Measurements from ENCODE around the gene NEK11. TPM values are rescaled to one million over a fixed set of nuclear protein-coding genes. Genes with fewer than 3 reads are reported as not detected.

The NEK11 gene
- total and polyA plus RNA-seq, 9 of the 15 experiments (the other 6 are each of a cell fraction or from before 2014, with no cell fraction given) = 0.28 to 1.5 (median 0.87) TPM

DNA sequence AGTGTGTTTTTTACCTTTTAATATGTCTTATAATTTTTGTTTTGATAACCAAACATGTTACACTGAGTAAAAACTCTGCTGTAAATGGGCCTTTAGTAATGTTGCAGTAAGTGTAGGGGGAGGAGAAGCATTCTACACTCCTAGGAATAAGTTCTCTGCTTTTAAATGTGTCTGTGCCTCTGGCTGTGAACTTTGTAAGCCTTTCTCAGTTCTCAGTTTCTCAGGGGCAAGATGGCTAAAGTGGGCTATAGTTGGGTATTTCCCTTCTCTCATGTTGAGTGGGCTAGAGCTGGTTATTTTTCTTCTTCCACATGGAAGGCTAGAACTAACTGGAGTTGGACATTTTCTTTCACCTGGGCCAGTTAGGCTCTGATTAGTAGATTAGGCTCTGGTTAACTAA, 279.6 kb downstream of the NEK11 start:
- Histone ChIP-seq H3K79me2 (ENCODE audit: control insufficient read depth, insufficient read depth, low read length) (no peaks in the 10 kb centered on the region), H3K4me1 (replicated peaks in 1 of 2; ENCODE audit: control insufficient read depth in 2 of 2, insufficient read depth in 2 of 2, low read length in 2 of 2) (no peaks in the 10 kb centered on the region), H3K27ac (ENCODE audit: extremely low read depth, low read depth, low read length) (no peak overlapping the region), H3K27me3 (ENCODE audit: control insufficient read depth in 2 of 2, insufficient read depth in 2 of 2, low read length in 2 of 2) (no peaks in the 10 kb centered on the region; a peak in 1 of 5 replicates), H3K9me3 (replicated peaks; ENCODE audit: control insufficient read depth, insufficient read depth, low read depth, low read length) (no peaks in the 10 kb centered on the region), H3K9ac (ENCODE audit: insufficient read depth in 1 of 2, low read depth in 2 of 2, low read length in 2 of 2) (no peak overlapping the region), H3K4me2 (ENCODE audit: insufficient read depth, low read length) (no peak overlapping the region), H3K4me3 (no peak overlapping the region), H3K36me3 (ENCODE audit: control insufficient read depth, insufficient read depth, low read length) (no peaks in the 10 kb centered on the region), H4K20me1 (replicated peaks; ENCODE audit: control insufficient read depth, insufficient read depth, low read length) (no peaks in the 10 kb centered on the region), H2AFZ (ENCODE audit: low read depth, low read length) (no peak overlapping the region), H3K9me1 (ENCODE audit: control insufficient read depth, insufficient read depth, low read length) (no peaks in the 10 kb centered on the region)
- BruUV-seq (replicated peaks) = no TSS peak
- in situ Hi-C loops (cut with MboI) (no loop called here), intact Hi-C loops (cut with micrococcal nuclease) (no loop called here)
- ATAC-seq (no peak), FAIRE-seq (no peak), DNase-seq (ENCODE audit: extremely low read depth in 1 of 4, low spot score in 3 of 4) (no peak)
- ChIA-PET POLR2A (no interaction called here), CTCF (ENCODE audit: low intra/inter-chr PET ratio) (no interaction called here)
- no peak for TF ChIP-seq HDAC1 (IDR thresholded peaks at IDR 0.05)
- no peak for TF ChIP-seq ZNF274 (IDR thresholded peaks at IDR 0.05; ENCODE audit: borderline replicate concordance, low read depth, low read length)
- no peak for TF ChIP-seq HMG20B (CRISPR knock-in tag; IDR thresholded peaks at IDR 0.05)
- no peak for TF ChIP-seq NFE2L1 (tag; IDR thresholded peaks at IDR 0.05; ENCODE audit: borderline replicate concordance, low read depth)
- TF ChIP-seq NR3C1 (CRISPR knock-in tag; IDR thresholded peaks at IDR 0.05) = no peak
- no peak for TF ChIP-seq CHCHD3 (CRISPR knock-in tag; IDR thresholded peaks at IDR 0.05)
- TF ChIP-seq, protein P1, sequence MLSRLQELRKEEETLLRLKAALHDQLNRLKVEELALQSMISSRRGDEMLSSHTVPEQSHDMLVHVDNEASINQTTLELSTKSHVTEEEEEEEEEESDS (CRISPR knock-in tag; IDR thresholded peaks at IDR 0.05) = no peak
- no peak for TF ChIP-seq HDAC2 (IDR thresholded peaks at IDR 0.05)
- no peak for TF ChIP-seq MCM3 (IDR thresholded peaks at IDR 0.05)
- TF ChIP-seq ZNF57 (CRISPR knock-in tag; IDR thresholded peaks at IDR 0.05) = no peak
- TF ChIP-seq, protein P2, sequence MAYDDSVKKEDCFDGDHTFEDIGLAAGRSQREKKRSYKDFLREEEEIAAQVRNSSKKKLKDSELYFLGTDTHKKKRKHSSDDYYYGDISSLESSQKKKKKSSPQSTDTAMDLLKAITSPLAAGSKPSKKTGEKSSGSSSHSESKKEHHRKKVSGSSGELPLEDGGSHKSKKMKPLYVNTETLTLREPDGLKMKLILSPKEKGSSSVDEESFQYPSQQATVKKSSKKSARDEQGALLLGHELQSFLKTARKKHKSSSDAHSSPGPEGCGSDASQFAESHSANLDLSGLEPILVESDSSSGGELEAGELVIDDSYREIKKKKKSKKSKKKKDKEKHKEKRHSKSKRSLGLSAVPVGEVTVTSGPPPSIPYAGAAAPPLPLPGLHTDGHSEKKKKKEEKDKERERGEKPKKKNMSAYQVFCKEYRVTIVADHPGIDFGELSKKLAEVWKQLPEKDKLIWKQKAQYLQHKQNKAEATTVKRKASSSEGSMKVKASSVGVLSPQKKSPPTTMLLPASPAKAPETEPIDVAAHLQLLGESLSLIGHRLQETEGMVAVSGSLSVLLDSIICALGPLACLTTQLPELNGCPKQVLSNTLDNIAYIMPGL (CRISPR knock-in tag; IDR thresholded peaks at IDR 0.05) = no peak
- no peak for TF ChIP-seq TFAM (CRISPR knock-in tag; conservative IDR thresholded peaks at IDR 0.05)
- no peak for TF ChIP-seq MCM7 (IDR thresholded peaks at IDR 0.05)
- TF ChIP-seq HSF4 (CRISPR knock-in tag; IDR thresholded peaks at IDR 0.05; ENCODE audit: borderline replicate concordance) = no peak
- no peak for TF ChIP-seq SMARCB1 (IDR thresholded peaks at IDR 0.05; ENCODE audit: insufficient read length, low read depth)
- TF ChIP-seq, protein P3, sequence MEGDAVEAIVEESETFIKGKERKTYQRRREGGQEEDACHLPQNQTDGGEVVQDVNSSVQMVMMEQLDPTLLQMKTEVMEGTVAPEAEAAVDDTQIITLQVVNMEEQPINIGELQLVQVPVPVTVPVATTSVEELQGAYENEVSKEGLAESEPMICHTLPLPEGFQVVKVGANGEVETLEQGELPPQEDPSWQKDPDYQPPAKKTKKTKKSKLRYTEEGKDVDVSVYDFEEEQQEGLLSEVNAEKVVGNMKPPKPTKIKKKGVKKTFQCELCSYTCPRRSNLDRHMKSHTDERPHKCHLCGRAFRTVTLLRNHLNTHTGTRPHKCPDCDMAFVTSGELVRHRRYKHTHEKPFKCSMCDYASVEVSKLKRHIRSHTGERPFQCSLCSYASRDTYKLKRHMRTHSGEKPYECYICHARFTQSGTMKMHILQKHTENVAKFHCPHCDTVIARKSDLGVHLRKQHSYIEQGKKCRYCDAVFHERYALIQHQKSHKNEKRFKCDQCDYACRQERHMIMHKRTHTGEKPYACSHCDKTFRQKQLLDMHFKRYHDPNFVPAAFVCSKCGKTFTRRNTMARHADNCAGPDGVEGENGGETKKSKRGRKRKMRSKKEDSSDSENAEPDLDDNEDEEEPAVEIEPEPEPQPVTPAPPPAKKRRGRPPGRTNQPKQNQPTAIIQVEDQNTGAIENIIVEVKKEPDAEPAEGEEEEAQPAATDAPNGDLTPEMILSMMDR (IDR thresholded peaks at IDR 0.05 in 2 of 3, conservative IDR thresholded peaks at IDR 0.05 in 1 of 3; ENCODE audit: insufficient read depth in 2 of 3, low read depth in 1 of 3, low read length in 3 of 3) = no peak
- TF ChIP-seq KLF10 (CRISPR knock-in tag; IDR thresholded peaks at IDR 0.05) = no peak
- TF ChIP-seq SETDB1 (IDR thresholded peaks at IDR 0.05; ENCODE audit: low read length) = no peak
- no peak for TF ChIP-seq ZNF785 (CRISPR knock-in tag; IDR thresholded peaks at IDR 0.05)
